ENCODE data around the gene XIAP. TPM values are rescaled to one million over a fixed set of nuclear protein-coding genes. Genes with fewer than 3 reads are reported as not detected.

The XIAP gene
- total RNA-seq, 2 experiments from 2014 or later = 19.4 to 25.6 TPM

- ChIA-PET CTCF (no interaction called here), POLR2A (no interaction called here)
- ATAC-seq (peak; percentile 5), DNase-seq (no peak)
- Mint-ChIP-seq H3K4me1 (ENCODE audit: low read depth) (peaks cover 7% of the 10 kb centered on the region), H3K27ac (peak overlapping the region; percentile 93), H3K27me3 (no peaks in the 10 kb centered on the region), H3K4me3 (peak overlapping the region; percentile 78), H3K36me3 (ENCODE audit: low read depth) (no peaks in the 10 kb centered on the region), H3K9me3 (no peaks in the 10 kb centered on the region)
- no peak for TF ChIP-seq CTCF (IDR thresholded peaks at IDR 0.05)
- intact Hi-C loops (cut with micrococcal nuclease) = no loop called here
Measured at GRCh38 chrX:123859409-123859845, 426 bp upstream of the XIAP start.

- intact Hi-C loops (cut with micrococcal nuclease) = no loop called here
- CTCF ChIA-PET = no interaction called here
- Mint-ChIP-seq H3K36me3 (ENCODE audit: low read depth) (peaks cover 4% of the 10 kb centered on the region), H3K4me3 (peak overlapping the region; percentile 78), H3K9me3 (no peaks in the 10 kb centered on the region), H3K4me1 (ENCODE audit: low read depth) (peaks cover 9% of the 10 kb centered on the region), H3K27ac (peak overlapping the region; percentile 93), H3K27me3 (no peaks in the 10 kb centered on the region)
- ATAC-seq (no peak), DNase-seq (no peak)
- POLR2A ChIA-PET = interaction anchor here (0.9 kb wide), 1 partner anchor 8 kb away, joined by 3 read pairs; no protein-coding TSS in a partner anchor
- no peak for TF ChIP-seq CTCF (IDR thresholded peaks at IDR 0.05)
Measured at GRCh38 chrX:123860983-123861382, 1.1 kb downstream of the XIAP start.

- POLR2A ChIA-PET = interaction anchor here (1.0 kb wide), 2 partner anchors 8 to 9 kb away, joined by 3 to 4 read pairs; no protein-coding TSS in a partner anchor
- no peak for TF ChIP-seq CTCF (IDR thresholded peaks at IDR 0.05)
- no peaks in the 10 kb centered on the region for H3K27me3 Mint-ChIP-seq
- peaks cover 27% of the 10 kb centered on the region for H3K4me1 Mint-ChIP-seq (ENCODE audit: low read depth)
- H3K4me3 Mint-ChIP-seq = no peak overlapping the region
- intact Hi-C loops (cut with micrococcal nuclease) = no loop called here
- H3K27ac Mint-ChIP-seq = peak overlapping the region; percentile 67
- H3K9me3 Mint-ChIP-seq = no peaks in the 10 kb centered on the region
- H3K36me3 Mint-ChIP-seq (ENCODE audit: low read depth) = peaks cover 19% of the 10 kb centered on the region
- DNase-seq (no peak), ATAC-seq (peak; percentile 92)
- CTCF ChIA-PET = interaction anchor here (1.4 kb wide), 2 partner anchors 14 to 15 kb away, joined by 3 read pairs; no protein-coding TSS in a partner anchor
Measured at GRCh38 chrX:123869488-123869887, 9.6 kb downstream of the XIAP start.

- DNase-seq = no peak
- Mint-ChIP-seq H3K27me3 (no peaks in the 10 kb centered on the region), H3K4me1 (ENCODE audit: low read depth) (peaks cover 29% of the 10 kb centered on the region), H3K27ac (no peak overlapping the region), H3K36me3 (ENCODE audit: low read depth) (peaks cover 15% of the 10 kb centered on the region), H3K9me3 (no peaks in the 10 kb centered on the region), H3K4me3 (no peak overlapping the region)
- ChIA-PET CTCF (interaction anchor here (0.6 kb wide), 1 partner anchor 10 kb away, joined by 3 read pairs; no protein-coding TSS in a partner anchor), POLR2A (interaction anchor here (0.6 kb wide), 1 partner anchor 156 kb away, joined by 3 read pairs; no protein-coding TSS in a partner anchor)
- TF ChIP-seq CTCF (IDR thresholded peaks at IDR 0.05) = no peak
- ATAC-seq = no peak
- intact Hi-C loops (cut with micrococcal nuclease) = loop anchor here (10.0 kb wide), 1 partner anchor 93 kb away; the partner anchor contains the start of gene STAG2
Measured at GRCh38 chrX:123871309-123871708, 11.5 kb downstream of the XIAP start.

GRCh38 chrX:123873956-123874355, 14.1 kb downstream of the XIAP start:
- no peak overlapping the region for H3K27ac Mint-ChIP-seq
- CTCF ChIA-PET = no interaction called here

More at GRCh38 chrX:123873956-123874355, 14.1 kb downstream of the XIAP start:
- intact Hi-C loops (cut with micrococcal nuclease) = loop anchor here (10.0 kb wide), 1 partner anchor 91 kb away; the partner anchor contains the start of gene STAG2
- no peaks in the 10 kb centered on the region for H3K27me3 Mint-ChIP-seq
- no peak for DNase-seq
- POLR2A ChIA-PET = no interaction called here
- ATAC-seq = no peak
- peaks cover 12% of the 10 kb centered on the region for H3K36me3 Mint-ChIP-seq (ENCODE audit: low read depth)
- H3K4me3 Mint-ChIP-seq = no peak overlapping the region
- H3K9me3 Mint-ChIP-seq = no peaks in the 10 kb centered on the region
- no peak for TF ChIP-seq CTCF (IDR thresholded peaks at IDR 0.05)
- peaks cover 39% of the 10 kb centered on the region for H3K4me1 Mint-ChIP-seq (ENCODE audit: low read depth)
